OCI-LY7 (cell line): ENCODE results near the gene FKBP1A.

ENCODE experiments used
- EZH2phosphoT487 ChIP-seq: fragments of 200-600 bp; sonication (generic); IDR thresholded peaks from 2 replicates; pipeline ENCODE4 v1.6.1; 2018; ENCODE audit warnings: low read depth, borderline replicate concordance, mild to moderate bottlenecking, mixed run types, antibody characterized with exemption, low read length, moderate library complexity, mixed read lengths
- TF ChIP-seq, protein P1 (sequence below): fragments of 200-600 bp; sonication (generic); conservative IDR thresholded peaks from 2 replicates; pipeline ENCODE4 v1.5.1; 2014; ENCODE audit warnings: mild to moderate bottlenecking, antibody characterized with exemption, low read length, moderate library complexity, mixed read lengths

DNA sequence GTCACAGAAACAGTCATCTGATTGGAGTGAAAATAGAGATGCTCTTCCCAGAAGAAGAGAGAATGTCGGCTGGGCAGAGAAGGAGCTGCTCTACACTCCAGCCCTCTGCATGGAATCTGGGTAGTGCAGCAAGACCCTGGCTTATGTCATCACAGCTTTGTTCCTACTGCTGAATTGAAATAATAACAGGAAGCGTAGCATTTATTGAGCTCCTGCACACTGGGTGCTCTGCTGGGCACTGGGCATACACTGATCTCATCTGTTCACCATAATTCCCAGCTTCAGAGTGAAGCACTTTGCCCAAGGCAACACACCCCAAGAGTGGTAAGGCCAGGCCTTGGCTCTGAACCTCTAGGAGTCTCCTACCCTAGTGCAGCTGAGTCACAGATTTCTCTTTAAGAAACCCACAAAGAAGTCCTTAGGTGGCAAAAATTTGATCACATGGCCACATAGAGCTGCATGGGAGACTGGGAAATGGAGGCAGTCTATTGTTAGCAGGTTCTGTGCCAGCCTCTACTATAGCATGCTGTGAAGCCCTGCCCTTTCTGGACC lies 60.0 kb downstream of the FKBP1A start:
- TF ChIP-seq, protein P1, sequence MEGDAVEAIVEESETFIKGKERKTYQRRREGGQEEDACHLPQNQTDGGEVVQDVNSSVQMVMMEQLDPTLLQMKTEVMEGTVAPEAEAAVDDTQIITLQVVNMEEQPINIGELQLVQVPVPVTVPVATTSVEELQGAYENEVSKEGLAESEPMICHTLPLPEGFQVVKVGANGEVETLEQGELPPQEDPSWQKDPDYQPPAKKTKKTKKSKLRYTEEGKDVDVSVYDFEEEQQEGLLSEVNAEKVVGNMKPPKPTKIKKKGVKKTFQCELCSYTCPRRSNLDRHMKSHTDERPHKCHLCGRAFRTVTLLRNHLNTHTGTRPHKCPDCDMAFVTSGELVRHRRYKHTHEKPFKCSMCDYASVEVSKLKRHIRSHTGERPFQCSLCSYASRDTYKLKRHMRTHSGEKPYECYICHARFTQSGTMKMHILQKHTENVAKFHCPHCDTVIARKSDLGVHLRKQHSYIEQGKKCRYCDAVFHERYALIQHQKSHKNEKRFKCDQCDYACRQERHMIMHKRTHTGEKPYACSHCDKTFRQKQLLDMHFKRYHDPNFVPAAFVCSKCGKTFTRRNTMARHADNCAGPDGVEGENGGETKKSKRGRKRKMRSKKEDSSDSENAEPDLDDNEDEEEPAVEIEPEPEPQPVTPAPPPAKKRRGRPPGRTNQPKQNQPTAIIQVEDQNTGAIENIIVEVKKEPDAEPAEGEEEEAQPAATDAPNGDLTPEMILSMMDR: no peak
- no peak for TF ChIP-seq EZH2phosphoT487
